ENCODE results near the gene ABCG1.

ABCG1 gene

GRCh38 chr21:42254651-42255601 is 36.0 kb downstream of the ABCG1 start:
- Histone ChIP-seq H4K20me1 (peaks cover 49 to 100% (median 92%) of the 10 kb centered on the region in 11 experiments; a peak in 20 of 22 replicates), H3K4me1 (peaks cover 53 to 83% (median 69%) of the 10 kb centered on the region in 10 experiments), H3K27ac (no peak overlapping the region), H3K9me3 (replicated peaks in 1 of 11) (no peaks in the 10 kb centered on the region), H3K36me3 (peaks cover 0 to 27% (median 0%) of the 10 kb centered on the region in 11 experiments; a peak in 3 of 22 replicates), H3K4me2 (peak overlapping the region; percentile 42 to 71 (median 52)), H3K27me3 (no peaks in the 10 kb centered on the region), H3K9ac (no peak overlapping the region; a peak in 1 of 22 replicates), H3K4me3 (no peak overlapping the region)
- TF ChIP-seq Cebpa-rat (IDR thresholded peaks at IDR 0.05): no peak

- no peak for TF ChIP-seq Cebpa-rat (IDR thresholded peaks at IDR 0.05)
- Histone ChIP-seq H3K4me1 (peaks cover 52 to 83% (median 68%) of the 10 kb centered on the region in 10 experiments), H3K4me3 (no peak overlapping the region), H3K9ac (no peak overlapping the region), H3K4me2 (no peak overlapping the region), H4K20me1 (peaks cover 49 to 100% (median 91%) of the 10 kb centered on the region in 11 experiments; a peak in 20 of 22 replicates), H3K27me3 (no peaks in the 10 kb centered on the region), H3K9me3 (replicated peaks in 1 of 11) (no peaks in the 10 kb centered on the region), H3K36me3 (peaks cover 0 to 31% (median 0%) of the 10 kb centered on the region in 11 experiments; a peak in 3 of 22 replicates), H3K27ac (no peak overlapping the region)
Measured at GRCh38 chr21:42255825-42256224, 36.9 kb downstream of the ABCG1 start.

- Histone ChIP-seq H3K27me3 (no peaks in the 10 kb centered on the region), H3K9ac (no peak overlapping the region), H3K4me3 (no peak overlapping the region), H3K4me1 (peaks cover 47 to 80% (median 67%) of the 10 kb centered on the region in 10 experiments), H3K9me3 (replicated peaks in 1 of 11) (no peaks in the 10 kb centered on the region), H3K4me2 (no peak overlapping the region), H3K27ac (no peak overlapping the region), H4K20me1 (peaks cover 49 to 100% (median 87%) of the 10 kb centered on the region in 11 experiments; a peak in 20 of 22 replicates), H3K36me3 (peaks cover 0 to 32% (median 1%) of the 10 kb centered on the region in 11 experiments; a peak in 8 of 22 replicates)
- no peak for TF ChIP-seq Cebpa-rat (IDR thresholded peaks at IDR 0.05)
Measured at GRCh38 chr21:42256316-42256715, 37.4 kb downstream of the ABCG1 start.

- Histone ChIP-seq H3K27me3 (no peaks in the 10 kb centered on the region), H3K4me1 (peaks cover 51 to 85% (median 69%) of the 10 kb centered on the region in 10 experiments), H3K9ac (no peak overlapping the region), H3K27ac (no peak overlapping the region), H3K9me3 (replicated peaks in 1 of 11) (no peaks in the 10 kb centered on the region), H3K36me3 (peaks cover 0 to 33% (median 9%) of the 10 kb centered on the region in 11 experiments; a peak in 8 of 22 replicates), H3K4me2 (peak overlapping the region in 3 of 11 experiments; percentile 9 to 26 (median 16); a peak in 3 of 22 replicates), H4K20me1 (peaks cover 41 to 100% (median 87%) of the 10 kb centered on the region in 11 experiments; a peak in 20 of 22 replicates), H3K4me3 (no peak overlapping the region)
- no peak for TF ChIP-seq Cebpa-rat (IDR thresholded peaks at IDR 0.05)
Measured at GRCh38 chr21:42257091-42257765, 38.3 kb downstream of the ABCG1 start.

DNA sequence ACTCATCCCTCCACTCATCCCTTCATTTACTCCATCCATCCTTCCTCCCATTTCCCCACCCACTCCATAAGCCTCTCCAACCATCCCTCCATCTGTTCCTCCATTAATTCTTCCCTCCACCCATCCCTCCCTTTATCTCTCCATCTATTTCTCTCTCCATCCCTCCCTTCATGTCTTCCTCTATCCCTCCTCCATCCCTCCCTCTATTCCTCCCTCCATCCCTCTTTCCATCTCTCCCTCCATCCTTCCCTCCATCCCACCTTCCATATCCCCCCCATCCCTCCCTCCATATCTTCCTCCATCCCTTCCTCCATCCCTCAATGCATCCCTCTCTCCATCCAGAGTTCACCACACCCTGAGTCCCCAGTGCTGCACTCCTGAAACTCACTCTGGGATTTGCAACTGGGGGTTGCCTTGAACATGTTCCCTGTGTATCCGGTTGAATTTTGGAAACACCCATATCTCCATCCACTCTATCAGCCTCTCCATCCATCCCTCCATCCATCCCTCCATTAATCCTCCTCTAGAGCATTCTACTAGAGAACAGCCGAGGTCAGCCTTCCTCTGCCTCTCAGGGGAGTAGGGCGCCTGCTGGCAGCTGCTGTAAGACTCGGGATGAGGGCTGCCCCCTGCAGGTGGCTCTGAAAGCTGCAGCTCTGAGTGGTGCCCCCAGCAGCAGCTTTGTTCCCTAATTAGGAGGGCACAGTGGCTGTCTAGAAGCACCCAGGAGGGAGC is 39.4 kb downstream of the ABCG1 start:
- Histone ChIP-seq H3K4me2 (peak overlapping the region in 8 of 11 experiments; percentile 52 to 73 (median 69); a peak in 13 of 22 replicates), H4K20me1 (peaks cover 38 to 100% (median 87%) of the 10 kb centered on the region in 11 experiments; a peak in 20 of 22 replicates), H3K9me3 (replicated peaks in 1 of 11) (no peaks in the 10 kb centered on the region), H3K4me3 (no peak overlapping the region), H3K36me3 (peaks cover 0 to 41% (median 9%) of the 10 kb centered on the region in 11 experiments; a peak in 8 of 22 replicates), H3K27me3 (peaks cover 0 to 4% (median 0%) of the 10 kb centered on the region in 11 experiments; a peak in 1 of 22 replicates), H3K4me1 (peaks cover 58 to 86% (median 74%) of the 10 kb centered on the region in 10 experiments), H3K9ac (no peak overlapping the region), H3K27ac (no peak overlapping the region)
- TF ChIP-seq Cebpa-rat (IDR thresholded peaks at IDR 0.05): no peak

GRCh38 chr21:42258885-42259407 is 40.0 kb downstream of the ABCG1 start:
- H3K36me3 ChIP-seq: peaks cover 0 to 48% (median 13%) of the 10 kb centered on the region in 11 experiments; a peak in 10 of 22 replicates
- no peak overlapping the region for H3K4me3 ChIP-seq
- H3K4me1 ChIP-seq: peaks cover 58 to 86% (median 74%) of the 10 kb centered on the region in 10 experiments
- H3K27me3 ChIP-seq: peaks cover 0 to 4% (median 0%) of the 10 kb centered on the region in 11 experiments; a peak in 1 of 22 replicates
- no peaks in the 10 kb centered on the region for H3K9me3 ChIP-seq (replicated peaks in 1 of 11)
- H4K20me1 ChIP-seq: peaks cover 32 to 100% (median 87%) of the 10 kb centered on the region in 11 experiments; a peak in 20 of 22 replicates
- no peak for TF ChIP-seq Cebpa-rat (IDR thresholded peaks at IDR 0.05)
- no peak overlapping the region for H3K27ac ChIP-seq
- H3K9ac ChIP-seq: no peak overlapping the region
- peak overlapping the region in 9 of 11 experiments; percentile 52 to 73 (median 69); a peak in 16 of 22 replicates for H3K4me2 ChIP-seq

DNA sequence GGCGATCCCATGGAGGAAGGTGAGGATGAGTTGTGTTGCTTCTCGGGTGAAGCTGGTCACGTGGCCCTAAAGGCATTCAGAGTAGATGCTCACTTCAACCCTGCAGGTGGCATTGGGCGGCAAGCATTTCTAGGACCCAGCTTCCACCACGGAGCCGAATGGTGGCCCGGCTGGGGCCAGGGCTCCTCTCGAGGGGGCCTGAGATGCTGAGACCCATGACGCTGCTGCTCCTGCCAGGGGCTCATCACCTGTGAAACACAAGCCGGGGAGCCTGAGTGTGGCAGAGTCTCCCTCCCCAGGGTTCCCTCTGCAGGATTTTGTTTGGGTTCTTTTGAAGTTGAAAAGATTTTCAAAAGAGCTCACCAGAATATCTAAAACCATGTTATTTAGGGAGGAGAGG is 41.2 kb downstream of the ABCG1 start:
- TF ChIP-seq Cebpa-rat (IDR thresholded peaks at IDR 0.05): no peak
- Histone ChIP-seq H3K27me3 (peaks cover 0 to 4% (median 0%) of the 10 kb centered on the region in 11 experiments; a peak in 1 of 22 replicates), H4K20me1 (peaks cover 30 to 100% (median 81%) of the 10 kb centered on the region in 11 experiments; a peak in 20 of 22 replicates), H3K4me3 (no peak overlapping the region), H3K36me3 (peaks cover 0 to 58% (median 17%) of the 10 kb centered on the region in 11 experiments; a peak in 11 of 22 replicates), H3K4me2 (peak overlapping the region; percentile 41 to 73 (median 65); a peak in 21 of 22 replicates), H3K4me1 (peaks cover 56 to 86% (median 73%) of the 10 kb centered on the region in 10 experiments), H3K9ac (no peak overlapping the region), H3K27ac (no peak overlapping the region; a peak in 1 of 22 replicates), H3K9me3 (replicated peaks in 1 of 11) (no peaks in the 10 kb centered on the region)

Data from BLaER1 treated with 17β-estradiol and CSF1 and Interleukin-3, amounts not matched to agents 10 nM and 100 nM (cell line).